BLaER1 treated with 17β-estradiol and CSF1 and Interleukin-3, amounts not matched to agents 10 nM and 100 nM (cell line): ENCODE data around the gene UTP14A.

Source experiments
- H3K27ac ChIP-seq, 11 experiments: shearing (Covaris generic); formaldehyde crosslinking; 2 replicates each; pipeline ENCODE4 v1.8.1; 2022
- H3K27me3 ChIP-seq, 11 experiments: shearing (Covaris generic); formaldehyde crosslinking; 2 replicates each; pipeline ENCODE4 v1.8.1; 2022
- H3K36me3 ChIP-seq, 11 experiments: shearing (Covaris generic); formaldehyde crosslinking; 2 replicates each; pipeline ENCODE4 v1.8.1; 2022
- H3K4me1 ChIP-seq, 10 experiments: shearing (Covaris generic); formaldehyde crosslinking; 2 replicates each; pipeline ENCODE4 v1.8.1; 2022
- H3K4me2 ChIP-seq, 11 experiments: shearing (Covaris generic); formaldehyde crosslinking; 2 replicates each; pipeline ENCODE4 v1.8.1; 2022
- H3K4me3 ChIP-seq, 10 experiments: shearing (Covaris generic); formaldehyde crosslinking; 2 replicates each; pipeline ENCODE4 v1.8.1; 2022
- H3K9ac ChIP-seq, 11 experiments: shearing (Covaris generic); formaldehyde crosslinking; 2 replicates each; pipeline ENCODE4 v1.8.1; 2022
- H3K9me3 ChIP-seq, 11 experiments: shearing (Covaris generic); formaldehyde crosslinking; replicated peaks in 1 of 11; 2 replicates each; pipeline ENCODE4 v1.8.1; 2022
- H4K20me1 ChIP-seq, 11 experiments: shearing (Covaris generic); formaldehyde crosslinking; 2 replicates each; pipeline ENCODE4 v1.8.1; 2022
- Cebpa-rat ChIP-seq, 11 experiments: shearing (Covaris generic); IDR thresholded peaks; 2 replicates each; pipeline ENCODE4 v1.8.1; 2022

Gene UTP14A

DNA sequence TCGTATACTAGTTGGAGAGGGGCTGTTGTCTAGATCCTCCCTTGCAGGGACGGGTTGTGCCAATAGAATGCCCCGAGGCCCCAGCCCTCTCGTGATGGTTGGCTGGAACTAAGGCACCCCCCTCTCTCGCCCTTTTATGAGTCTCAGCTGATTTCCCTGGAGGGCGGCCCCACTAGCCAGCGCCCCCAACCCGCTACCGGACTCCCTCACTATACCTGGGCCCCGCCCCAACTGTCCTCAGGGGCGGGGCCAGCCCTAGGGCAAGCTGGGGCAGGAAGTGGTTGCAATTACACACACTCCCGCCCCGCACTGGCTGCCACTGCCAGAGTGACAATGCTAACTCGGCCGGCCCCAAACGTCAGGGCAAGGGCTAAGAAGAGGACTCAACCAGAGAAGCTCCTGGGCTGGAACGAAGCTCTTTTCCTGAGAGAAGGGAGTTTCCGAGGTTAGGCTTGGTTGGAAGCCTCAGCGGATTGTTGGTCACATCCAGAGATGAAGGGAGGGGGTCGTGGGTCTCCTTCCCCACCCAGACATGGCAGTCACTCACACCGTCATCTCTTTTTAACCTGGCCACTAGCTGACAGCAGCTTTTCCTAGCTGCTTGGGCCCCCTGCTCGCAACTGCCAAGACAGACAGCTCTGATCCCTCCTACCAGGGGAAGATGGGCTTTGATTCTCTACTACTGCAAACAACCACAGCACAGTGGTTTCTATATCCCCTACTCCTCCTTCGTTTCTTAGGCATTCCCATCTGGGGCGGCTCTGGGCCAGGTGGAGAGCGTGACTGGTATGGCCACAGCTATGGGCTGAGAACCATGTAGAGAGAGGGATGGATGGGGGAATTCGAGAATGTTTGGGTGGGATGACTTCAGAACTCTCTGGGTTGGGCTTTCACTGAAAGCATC lies 55.5 kb downstream of the UTP14A start:
- Histone ChIP-seq H3K36me3 (no peaks in the 10 kb centered on the region), H3K27me3 (peaks cover 18 to 70% (median 52%) of the 10 kb centered on the region in 11 experiments; a peak in 21 of 22 replicates), H4K20me1 (no peaks in the 10 kb centered on the region; a peak in 1 of 22 replicates), H3K4me1 (peaks cover 23 to 52% (median 43%) of the 10 kb centered on the region in 10 experiments), H3K4me3 (peak overlapping the region in 9 of 10 experiments; percentile 36 to 61 (median 51); a peak in 18 of 20 replicates), H3K9me3 (peaks cover 0 to under 1% (median 0%) of the 10 kb centered on the region in 11 experiments; a peak in 1 of 22 replicates), H3K4me2 (peak overlapping the region; percentile 73 to 87 (median 80)), H3K27ac (peak overlapping the region in 10 of 11 experiments; percentile 61 to 79 (median 76); a peak in 21 of 22 replicates), H3K9ac (peak overlapping the region; percentile 14 to 75 (median 71); a peak in 20 of 22 replicates)
- TF ChIP-seq Cebpa-rat (IDR thresholded peaks at IDR 0.05): no peak

DNA sequence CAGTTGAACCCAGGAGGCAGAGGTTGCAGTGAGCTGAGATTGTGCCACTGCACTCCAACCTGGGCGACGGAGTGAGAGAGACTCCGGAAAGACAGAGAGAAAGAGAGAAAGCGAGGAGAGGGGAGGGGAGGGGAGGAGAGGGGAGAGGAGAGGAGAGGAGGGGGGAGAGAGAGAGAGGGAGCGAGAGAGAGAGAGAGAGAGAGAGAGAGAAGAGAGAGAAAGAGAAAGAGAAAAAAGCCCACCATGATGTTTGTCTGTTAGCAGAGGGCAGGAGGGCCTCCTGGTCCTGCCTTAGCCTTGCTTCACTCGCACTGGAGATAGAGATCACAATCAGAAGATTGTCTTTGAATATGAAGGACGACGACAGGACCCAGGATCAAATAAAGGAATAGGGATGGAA lies 57.8 kb downstream of the UTP14A start:
- Histone ChIP-seq H3K36me3 (no peaks in the 10 kb centered on the region), H3K4me2 (no peak overlapping the region), H3K9me3 (peaks cover 1 to 4% (median 3%) of the 10 kb centered on the region in 11 experiments; a peak in 16 of 22 replicates), H3K27me3 (peaks cover 18 to 73% (median 53%) of the 10 kb centered on the region in 11 experiments), H3K4me3 (no peak overlapping the region), H3K27ac (no peak overlapping the region), H4K20me1 (no peaks in the 10 kb centered on the region; a peak in 1 of 22 replicates), H3K4me1 (peaks cover 11 to 36% (median 29%) of the 10 kb centered on the region in 10 experiments), H3K9ac (no peak overlapping the region)
- TF ChIP-seq Cebpa-rat (IDR thresholded peaks at IDR 0.05): no peak

DNA sequence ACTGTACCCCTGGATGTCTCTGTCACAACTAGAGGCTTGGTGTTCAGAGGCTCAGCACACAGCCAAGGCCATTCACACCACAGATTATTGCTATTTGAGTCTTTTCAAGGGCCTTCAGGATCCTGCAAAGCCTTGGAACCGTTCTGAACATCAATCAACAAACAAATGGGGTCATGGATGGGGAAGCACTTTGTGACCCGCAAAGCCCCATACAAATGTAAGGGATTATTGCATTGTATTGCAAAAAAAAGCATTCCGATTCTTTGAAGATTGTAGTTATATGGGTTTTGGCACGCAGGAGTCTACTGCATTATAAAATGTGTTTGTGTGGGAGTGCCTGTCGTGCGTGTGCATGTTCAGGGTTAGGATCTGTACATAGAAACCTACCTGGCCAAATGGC lies 59.2 kb downstream of the UTP14A start:
- no peak for TF ChIP-seq Cebpa-rat (IDR thresholded peaks at IDR 0.05)
- Histone ChIP-seq H3K27ac (no peak overlapping the region), H3K36me3 (no peaks in the 10 kb centered on the region), H3K27me3 (peaks cover 13 to 60% (median 41%) of the 10 kb centered on the region in 11 experiments), H3K4me1 (peaks cover 11 to 27% (median 24%) of the 10 kb centered on the region in 10 experiments; a peak in 19 of 20 replicates), H4K20me1 (no peaks in the 10 kb centered on the region; a peak in 1 of 22 replicates), H3K4me3 (no peak overlapping the region), H3K9me3 (peaks cover 7 to 19% (median 16%) of the 10 kb centered on the region in 11 experiments; a peak in 19 of 22 replicates), H3K4me2 (no peak overlapping the region), H3K9ac (no peak overlapping the region)

DNA sequence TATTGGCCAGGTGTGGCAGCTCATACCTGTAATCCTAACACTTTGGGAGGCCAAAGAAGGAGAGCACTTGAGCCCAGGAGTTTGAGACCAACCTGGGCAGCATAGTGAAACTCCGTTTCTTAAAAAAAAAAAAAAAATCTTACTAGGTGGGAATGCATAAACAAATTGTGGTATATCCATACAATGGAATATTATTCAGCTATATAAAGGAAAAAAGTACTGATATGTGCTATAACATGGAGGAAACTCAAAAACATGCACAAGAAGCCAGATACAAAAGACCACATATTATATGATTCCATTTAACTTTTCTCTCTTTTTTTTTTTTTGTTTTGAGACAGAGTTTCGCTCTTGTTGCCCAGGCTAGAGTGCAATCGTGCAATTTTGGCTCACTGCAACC lies 63.0 kb downstream of the UTP14A start:
- H3K4me1 ChIP-seq: no peaks in the 10 kb centered on the region
- H3K9me3 ChIP-seq: peaks cover 7 to 21% (median 16%) of the 10 kb centered on the region in 11 experiments; a peak in 19 of 22 replicates
- peaks cover 11 to 54% (median 35%) of the 10 kb centered on the region in 11 experiments for H3K27me3 ChIP-seq
- H3K9ac ChIP-seq: no peak overlapping the region
- H3K4me2 ChIP-seq: no peak overlapping the region
- no peaks in the 10 kb centered on the region; a peak in 1 of 22 replicates for H4K20me1 ChIP-seq
- TF ChIP-seq Cebpa-rat (IDR thresholded peaks at IDR 0.05): no peak
- H3K36me3 ChIP-seq: no peaks in the 10 kb centered on the region
- H3K27ac ChIP-seq: no peak overlapping the region
- H3K4me3 ChIP-seq: no peak overlapping the region

DNA sequence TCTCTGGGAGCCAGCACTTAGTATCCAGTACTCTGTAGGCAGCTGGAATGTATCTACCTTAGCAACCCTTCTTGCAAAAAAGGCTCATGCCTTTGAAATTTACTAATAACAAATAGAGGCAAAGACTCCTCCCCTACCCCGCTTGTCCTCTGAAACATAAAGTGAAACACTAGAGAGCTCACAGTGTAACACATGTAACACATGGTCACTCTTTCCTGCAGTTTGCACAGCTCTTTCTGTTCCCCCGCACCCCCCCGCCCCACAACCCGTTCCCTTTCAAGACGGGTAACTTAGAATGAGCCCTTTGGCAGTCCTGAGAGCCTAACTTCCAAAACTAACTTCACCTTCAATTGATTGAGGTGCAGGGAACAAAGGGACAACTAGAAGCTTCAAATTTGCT lies 70.5 kb downstream of the UTP14A start:
- Histone ChIP-seq H3K9ac (no peak overlapping the region), H3K4me3 (no peak overlapping the region), H3K4me1 (peaks cover 0 to 36% (median 31%) of the 10 kb centered on the region in 10 experiments; a peak in 16 of 20 replicates), H3K36me3 (no peaks in the 10 kb centered on the region), H3K4me2 (peak overlapping the region in 9 of 11 experiments; percentile 13 to 67 (median 58); a peak in 15 of 22 replicates), H3K27ac (no peak overlapping the region), H4K20me1 (no peaks in the 10 kb centered on the region; a peak in 2 of 22 replicates), H3K9me3 (peaks cover 0 to 7% (median 0%) of the 10 kb centered on the region in 11 experiments; a peak in 9 of 22 replicates), H3K27me3 (peaks cover 32 to 78% (median 60%) of the 10 kb centered on the region in 11 experiments)
- TF ChIP-seq Cebpa-rat (IDR thresholded peaks at IDR 0.05): no peak
